Breast epithelium (tissue), 4 donors: Measurements from ENCODE around the gene EPHA5. TPM values are rescaled to one million over a fixed set of nuclear protein-coding genes. Genes with fewer than 3 reads are reported as not detected.

ENCODE experiments used
- DNase-seq, 2 donors: peaks; one replicate each; pipeline ENCODE4 v3.0.0-alpha.2; 2019; ENCODE audit warnings: low spot score in 2 of 2
- H3K27ac ChIP-seq, 2 donors: fragments of 200-600 bp; sonication (generic) in 1 of 2; one replicate each; pipeline ENCODE4 v1.5.1; 2016 to 2019; ENCODE audit warnings: mild to moderate bottlenecking in 1 of 2
- H3K27me3 ChIP-seq, 2 donors: fragments of 200-600 bp; sonication (generic) in 1 of 2; one replicate each; pipeline versions ENCODE4 v1.5.1 to v1.6.0; 2017 to 2019; ENCODE audit warnings: control low read depth in 1 of 2, mild to moderate bottlenecking in 1 of 2
- H3K36me3 ChIP-seq: fragments of 200-600 bp; one replicate; pipeline ENCODE4 v1.5.1; 2019
- H3K4me1 ChIP-seq, 2 donors: fragments of 200-600 bp; sonication (generic); one replicate each; pipeline ENCODE4 v1.5.1; 2016 to 2019; ENCODE audit warnings: control low read depth in 1 of 2
- H3K4me3 ChIP-seq, 3 donors: fragments of 200-600 bp; sonication (generic); 1 replicate in 2 of 3; 2 replicates in 1 of 3; pipeline ENCODE4 v1.5.1; 2016 to 2019; ENCODE audit warnings: mild to moderate bottlenecking in 3 of 3, moderate library complexity in 2 of 3
- H3K9me3 ChIP-seq, 2 donors: fragments of 200-600 bp; sonication (generic) in 1 of 2; one replicate each; pipeline ENCODE4 v1.5.1; 2016 to 2019; ENCODE audit warnings: control low read depth in 1 of 2
- CTCF ChIP-seq, 3 donors: fragments of 450-650 bp; IDR thresholded peaks; one replicate each; pipeline ENCODE4 v1.5.1; 2016 to 2017; ENCODE audit warnings: antibody characterized with exemption in 3 of 3, mild to moderate bottlenecking in 3 of 3, moderate library complexity in 3 of 3
- POLR2A ChIP-seq: fragments of 450-650 bp; IDR thresholded peaks from one replicate; pipeline ENCODE4 v1.6.1; 2016; ENCODE audit warnings: antibody characterized with exemption, mild to moderate bottlenecking, moderate library complexity
- POLR2AphosphoS5 ChIP-seq, 3 donors: sonication (generic); formaldehyde crosslinking; IDR thresholded peaks; one replicate each; pipeline ENCODE4 v1.6.1; 2017; ENCODE audit warnings: antibody characterized with exemption in 3 of 3
- intact Hi-C: fragments of 100-400 bp; cut with DNase I; formaldehyde crosslinking; loops from one replicate; pipeline ENCODE4 v1.15.1; 2023; ENCODE audit warnings: low total_unique reads
- total RNA-seq, 3 donors: library from RNA; depleted of rRNA; stranded (reverse); fragments of >200 nt; gene quantifications; one replicate each; pipeline ENCODE4 v1.1.0, GENCODE V29; 2016

Gene EPHA5
- total RNA-seq, 3 donors from 2014 or later = 0.16 to 0.29 TPM; not detected in 1

GRCh38 chr4:65670020-65670330 is 314 bp downstream of the EPHA5 start:
- intact Hi-C loops = no loop called here
- DNase-seq = no peak
- peak overlapping the region; percentile 33 to 63 (median 43) for H3K4me3 ChIP-seq
- peaks cover 0 to 47% of the 10 kb centered on the region in 2 donors for H3K27me3 ChIP-seq
- TF ChIP-seq POLR2AphosphoS5 (IDR thresholded peaks at IDR 0.05) (no peak), POLR2A (no peak), CTCF (IDR thresholded peaks at IDR 0.05) (no peak)
- H3K36me3 ChIP-seq = no peaks in the 10 kb centered on the region
- H3K4me1 ChIP-seq = peaks cover 3 to 6% of the 10 kb centered on the region in 2 donors
- no peak overlapping the region for H3K27ac ChIP-seq
- no peaks in the 10 kb centered on the region for H3K9me3 ChIP-seq

GRCh38 chr4:65669111-65670019 is 924 bp downstream of the EPHA5 start:
- Histone ChIP-seq H3K36me3 (no peaks in the 10 kb centered on the region), H3K9me3 (no peaks in the 10 kb centered on the region), H3K4me3 (peak overlapping the region; percentile 33 to 63 (median 43)), H3K4me1 (peaks cover 3 to 6% of the 10 kb centered on the region in 2 donors), H3K27me3 (peaks cover 0 to 51% of the 10 kb centered on the region in 2 donors), H3K27ac (no peak overlapping the region)
- intact Hi-C loops = no loop called here
- DNase-seq = no peak
- TF ChIP-seq POLR2A (no peak), POLR2AphosphoS5 (IDR thresholded peaks at IDR 0.05) (no peak), CTCF (IDR thresholded peaks at IDR 0.05) (no peak)

GRCh38 chr4:65668201-65669089 is 1.8 kb downstream of the EPHA5 start:
- H3K36me3 ChIP-seq = no peaks in the 10 kb centered on the region
- H3K27ac ChIP-seq = no peak overlapping the region
- H3K4me1 ChIP-seq = peaks cover 3 to 6% of the 10 kb centered on the region in 2 donors
- H3K9me3 ChIP-seq = no peaks in the 10 kb centered on the region
- peaks cover 0 to 52% of the 10 kb centered on the region in 2 donors for H3K27me3 ChIP-seq
- peak overlapping the region; percentile 33 to 63 (median 43) for H3K4me3 ChIP-seq
- no peak for TF ChIP-seq POLR2A
- no peak for TF ChIP-seq CTCF (IDR thresholded peaks at IDR 0.05)
- no peak for TF ChIP-seq POLR2AphosphoS5 (IDR thresholded peaks at IDR 0.05)
- intact Hi-C loops = no loop called here
- DNase-seq = no peak

- DNase-seq = no peak
- TF ChIP-seq POLR2AphosphoS5 (IDR thresholded peaks at IDR 0.05) (no peak), POLR2A (no peak), CTCF (IDR thresholded peaks at IDR 0.05) (no peak)
- H3K9me3 ChIP-seq = no peaks in the 10 kb centered on the region
- peaks cover 3 to 6% of the 10 kb centered on the region in 2 donors for H3K4me1 ChIP-seq
- H3K27ac ChIP-seq = no peak overlapping the region
- H3K4me3 ChIP-seq = peak overlapping the region; percentile 33 to 63 (median 43)
- intact Hi-C loops = no loop called here
- peaks cover 0 to 58% of the 10 kb centered on the region in 2 donors for H3K27me3 ChIP-seq
- H3K36me3 ChIP-seq = no peaks in the 10 kb centered on the region
Measured at GRCh38 chr4:65667506-65668041, 2.7 kb downstream of the EPHA5 start.
